SIG-M5 treated with dmso at 0.1 percent for 504 hours (cell line): Measurements from ENCODE around the gene POP7.

Experiments used
- DNase-seq: peaks from one replicate; lab custom pipeline; 2025; ENCODE audit not compliant: unreplicated experiment; lab: John Stamatoyannopoulos, UW

Gene POP7

DNA sequence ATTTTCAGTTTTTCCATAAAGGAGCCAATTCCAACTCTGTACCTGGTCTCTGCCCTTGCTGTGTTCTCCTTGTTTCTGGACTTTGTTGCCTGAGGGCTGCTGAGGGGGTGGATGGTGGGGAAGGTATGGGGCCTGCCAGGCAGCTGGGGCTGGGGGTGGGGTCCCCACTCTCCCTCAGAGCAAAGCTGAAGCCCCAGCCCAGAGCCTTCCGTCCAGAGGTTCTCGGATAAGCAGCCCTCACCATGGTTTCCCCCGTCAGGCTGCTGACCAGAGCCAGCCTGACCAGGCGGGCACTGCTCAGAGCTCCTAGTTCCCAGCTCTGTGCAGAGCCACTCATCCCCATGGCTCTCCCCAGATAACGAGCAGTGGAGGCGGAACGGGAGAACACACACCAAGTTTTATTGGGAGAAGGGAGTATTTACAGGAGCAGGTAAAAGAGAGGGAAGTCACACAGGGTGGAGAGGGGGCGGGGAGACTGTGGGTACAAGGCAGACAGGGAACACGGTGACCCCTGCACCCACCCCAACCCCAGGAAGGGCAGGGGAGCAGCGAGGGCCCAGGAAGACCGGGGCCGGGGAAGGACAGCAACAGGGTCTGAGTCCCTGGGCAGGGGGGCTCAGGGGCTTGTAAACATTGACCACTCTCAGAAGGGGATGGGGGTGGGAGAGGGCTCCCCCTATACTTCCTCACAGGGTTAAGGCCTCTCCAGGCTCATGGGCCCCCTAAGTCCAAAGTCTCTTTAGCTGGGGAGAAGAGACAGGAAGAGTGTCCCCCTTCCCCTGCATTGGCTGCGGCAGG lies 26.6 kb upstream of the POP7 start:
- no peak for DNase-seq

DNA sequence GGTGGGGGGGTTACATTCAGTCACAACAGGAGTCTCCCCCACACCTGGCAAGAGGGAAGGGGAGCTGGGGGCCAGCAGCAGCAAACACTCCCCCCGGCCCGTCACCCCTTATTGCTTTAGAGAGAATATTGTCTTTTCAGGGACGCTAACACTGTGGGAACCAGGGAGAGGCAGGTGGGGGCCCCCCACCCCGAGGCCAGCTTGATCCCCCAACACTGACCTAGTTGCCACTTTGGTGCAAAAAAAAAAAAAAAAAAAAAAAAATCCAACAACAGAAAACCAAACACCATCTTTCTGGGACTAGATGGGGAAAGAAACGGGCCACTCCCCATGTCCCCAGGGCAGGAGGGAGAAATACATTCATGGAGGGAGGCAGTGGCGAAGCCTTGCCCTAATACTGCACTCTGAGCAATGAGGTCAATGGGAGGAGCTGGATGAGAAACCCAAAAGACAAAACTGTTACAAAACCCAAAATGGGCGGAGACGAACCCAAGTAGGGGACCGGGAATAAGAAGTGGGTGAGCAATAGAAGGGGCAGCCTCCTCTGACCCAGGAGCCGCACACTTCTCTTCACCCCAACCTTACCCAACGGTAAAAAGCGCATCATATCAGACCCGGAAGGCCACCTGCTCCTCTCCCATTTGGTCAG lies 25.9 kb upstream of the POP7 start:
- peak; percentile 55 for DNase-seq

DNA sequence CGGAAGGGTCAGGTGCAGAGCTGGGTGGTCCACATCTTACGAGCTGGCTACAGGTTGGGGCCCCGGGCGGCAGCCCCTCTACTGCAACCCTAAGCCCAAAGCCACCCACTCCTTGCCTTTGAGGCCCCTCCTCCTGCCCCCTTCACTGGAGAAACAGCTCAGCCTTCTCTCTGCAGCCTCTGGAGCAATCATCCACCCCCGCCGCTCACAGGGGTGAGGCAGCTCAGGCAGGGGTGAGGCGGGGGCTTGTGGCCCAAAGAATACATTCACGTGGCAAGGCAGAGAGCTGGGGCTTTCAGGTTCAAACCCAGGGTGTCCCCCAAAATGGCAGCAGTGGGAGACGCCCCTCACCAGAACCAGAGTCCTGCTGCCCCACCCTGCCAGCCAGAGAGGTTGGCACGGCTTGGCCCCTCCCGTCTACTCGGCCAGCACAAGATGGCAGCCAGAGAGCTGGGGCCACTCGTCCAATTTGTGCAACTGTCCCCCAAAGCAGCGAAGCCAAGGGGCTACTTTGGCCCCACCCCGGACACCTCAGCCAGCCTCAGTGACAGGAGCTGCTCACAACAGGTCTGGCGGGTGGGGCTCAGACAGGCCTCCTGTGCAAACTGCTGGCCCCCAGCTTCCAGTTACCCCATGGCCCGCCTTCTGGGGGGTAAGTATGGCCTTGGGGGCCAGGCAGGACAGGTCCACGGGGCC lies 25.2 kb upstream of the POP7 start:
- DNase-seq, result no peak

DNA sequence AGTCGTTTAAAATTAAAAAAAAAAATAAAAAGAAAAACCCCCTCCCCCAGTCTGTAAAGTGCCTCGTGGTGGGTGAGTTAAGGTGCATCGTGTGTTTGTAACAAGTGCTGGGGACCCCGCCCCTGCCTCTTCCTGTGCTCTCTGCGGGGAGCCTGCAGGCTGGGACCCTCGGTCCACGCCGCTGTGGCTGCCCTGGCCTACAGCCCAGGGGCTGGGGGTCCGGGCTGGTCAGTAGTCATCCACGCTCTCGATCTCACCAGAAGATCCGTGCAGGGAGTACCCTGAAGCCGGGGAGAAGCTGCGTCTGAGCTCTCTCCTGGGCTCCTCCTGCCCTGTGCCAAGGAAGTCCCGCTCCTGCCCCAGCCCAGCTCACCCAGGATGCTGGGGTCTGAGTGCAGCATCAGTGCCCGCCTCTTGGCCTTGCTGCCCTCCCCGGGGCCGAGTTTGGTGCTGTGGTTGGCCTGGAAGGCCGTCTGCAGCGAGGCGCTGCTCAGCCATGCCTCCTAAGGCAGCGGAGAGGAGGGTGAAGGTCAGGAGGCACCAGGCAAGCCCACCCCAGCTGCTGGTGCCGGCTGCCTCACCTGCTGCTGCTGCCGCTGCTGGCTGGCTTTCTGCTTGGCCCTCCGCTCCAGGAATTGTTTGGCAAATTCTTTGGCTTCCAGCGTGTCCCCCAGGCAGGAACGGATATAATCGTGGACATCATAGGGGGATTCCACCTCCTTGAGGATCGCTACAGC lies 24.3 kb upstream of the POP7 start:
- no peak for DNase-seq

DNA sequence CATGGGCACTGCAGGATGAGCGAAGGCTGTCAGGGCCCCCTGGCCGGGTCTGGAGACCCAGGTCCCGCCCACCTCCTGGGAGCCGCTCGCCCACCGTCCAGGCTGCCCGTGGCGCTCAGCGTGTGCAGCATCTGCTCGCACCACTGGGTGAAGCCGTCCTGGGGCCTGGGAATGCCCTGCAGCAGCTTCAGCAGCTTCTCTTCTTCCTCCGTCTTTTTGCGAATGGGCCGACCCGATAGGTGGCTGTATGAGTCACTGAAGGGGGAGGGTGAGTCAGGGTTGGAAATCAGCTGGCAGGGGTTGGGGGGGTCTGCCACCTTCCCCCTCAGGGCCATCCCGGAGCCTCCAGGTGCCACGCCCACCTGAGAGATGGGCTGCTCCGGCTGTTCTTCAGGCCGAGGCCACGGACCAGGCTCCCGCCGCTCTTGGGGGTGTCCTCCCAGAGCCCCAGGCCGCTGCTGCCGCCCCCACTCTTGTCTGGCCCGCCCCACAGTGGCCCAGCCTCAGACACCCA lies 23.6 kb upstream of the POP7 start:
- no peak for DNase-seq

DNA sequence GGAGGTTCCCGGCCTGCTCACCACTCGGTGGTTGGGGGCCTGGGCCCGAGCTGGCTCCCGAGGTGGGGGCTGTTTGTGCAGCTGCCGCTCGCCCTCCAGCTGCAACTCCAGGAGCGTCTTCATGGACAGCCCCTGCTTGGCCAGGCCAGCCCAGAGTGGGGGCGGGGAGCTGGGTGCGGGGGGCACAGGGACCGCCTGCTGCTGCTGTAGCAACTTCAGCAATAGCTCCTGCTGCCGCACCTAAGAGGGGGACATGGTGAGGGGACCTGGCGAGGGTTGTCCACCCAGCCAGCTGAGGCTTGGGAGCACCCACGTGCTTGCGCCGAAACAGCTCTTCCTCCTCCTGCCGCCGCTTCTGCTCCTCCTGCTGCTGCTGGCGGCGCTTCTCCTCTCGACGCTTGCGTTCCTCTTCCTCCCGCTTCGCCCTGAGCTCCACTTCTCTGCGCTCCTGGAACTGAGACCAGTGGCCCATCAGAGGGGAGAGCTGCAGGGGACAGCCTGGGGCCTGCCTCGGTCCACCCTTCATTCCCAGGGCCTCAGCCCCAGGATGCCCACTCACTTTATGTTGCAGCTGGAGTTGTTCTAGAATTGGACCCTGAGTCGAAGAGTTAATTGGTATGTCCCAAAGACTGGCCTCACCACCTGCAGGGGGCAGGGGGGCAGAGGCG lies 22.8 kb upstream of the POP7 start:
- DNase-seq, result no peak

DNA sequence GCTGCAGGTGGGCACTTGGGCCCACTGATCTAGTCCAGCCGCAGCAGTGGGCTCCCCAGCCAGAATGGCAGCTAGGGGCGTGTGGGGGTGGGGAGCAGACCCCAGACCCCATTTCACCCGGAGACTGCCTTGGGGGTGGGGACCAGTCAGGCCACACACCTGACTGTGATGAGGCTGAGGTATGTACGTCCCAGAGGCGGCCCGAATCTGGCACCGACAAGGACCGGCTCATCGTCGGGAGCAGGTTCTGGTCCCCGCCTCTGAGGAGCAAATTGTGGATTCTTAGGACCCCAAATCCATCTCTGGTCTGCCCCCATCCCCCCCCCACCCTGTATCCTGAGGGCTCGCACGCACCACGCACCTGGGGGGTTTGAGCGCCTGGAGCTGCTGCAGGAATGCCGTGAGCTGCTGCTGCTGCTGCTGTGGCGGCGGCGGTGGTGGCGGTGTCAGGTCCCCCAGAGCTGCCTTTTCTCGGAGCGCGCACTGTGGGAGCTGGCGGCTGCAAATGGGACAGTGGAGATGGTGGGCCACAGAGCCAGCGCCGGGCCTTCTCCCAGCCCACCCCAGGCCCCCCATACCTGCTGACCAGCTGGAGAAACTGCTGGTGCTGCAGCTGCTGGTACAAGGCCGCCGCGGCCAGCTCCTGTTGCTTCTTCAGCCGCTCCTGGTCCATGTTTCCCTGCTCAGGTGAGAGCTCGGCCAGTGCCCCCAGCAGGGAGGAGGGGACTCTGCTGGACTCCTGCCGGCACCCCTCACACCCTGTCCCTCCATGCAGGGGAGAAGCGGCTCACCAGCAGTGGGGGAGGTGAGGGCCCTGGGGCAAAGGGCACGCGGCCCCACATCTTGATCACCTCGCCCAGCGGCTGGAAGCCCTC lies 22.0 kb upstream of the POP7 start:
- no peak for DNase-seq

DNA sequence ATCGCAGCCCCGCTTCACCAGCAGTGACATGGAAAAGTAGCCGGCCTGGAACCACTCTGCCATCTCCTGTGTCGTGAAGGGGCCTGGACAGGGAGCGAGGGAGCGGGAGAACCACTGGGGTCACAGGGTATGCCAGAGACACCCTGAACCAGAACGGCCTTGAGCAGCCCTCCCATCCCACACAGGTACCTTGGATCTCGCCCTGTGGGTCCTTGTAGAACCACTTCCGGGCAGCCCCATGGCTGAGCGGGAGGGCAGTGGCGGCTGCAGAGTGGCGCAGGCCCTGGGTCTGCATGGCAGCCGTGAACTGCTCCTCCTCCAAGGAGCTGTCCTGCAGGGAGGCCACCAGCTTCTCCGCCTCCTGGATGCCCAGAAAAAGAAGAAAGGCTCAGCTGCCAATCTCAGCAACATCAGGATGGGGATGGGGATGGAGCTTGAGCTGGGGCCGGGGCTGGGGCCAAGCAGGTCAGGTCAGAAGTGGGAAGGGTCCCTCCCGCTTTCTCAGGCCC lies 21.3 kb upstream of the POP7 start:
- no peak for DNase-seq

DNA sequence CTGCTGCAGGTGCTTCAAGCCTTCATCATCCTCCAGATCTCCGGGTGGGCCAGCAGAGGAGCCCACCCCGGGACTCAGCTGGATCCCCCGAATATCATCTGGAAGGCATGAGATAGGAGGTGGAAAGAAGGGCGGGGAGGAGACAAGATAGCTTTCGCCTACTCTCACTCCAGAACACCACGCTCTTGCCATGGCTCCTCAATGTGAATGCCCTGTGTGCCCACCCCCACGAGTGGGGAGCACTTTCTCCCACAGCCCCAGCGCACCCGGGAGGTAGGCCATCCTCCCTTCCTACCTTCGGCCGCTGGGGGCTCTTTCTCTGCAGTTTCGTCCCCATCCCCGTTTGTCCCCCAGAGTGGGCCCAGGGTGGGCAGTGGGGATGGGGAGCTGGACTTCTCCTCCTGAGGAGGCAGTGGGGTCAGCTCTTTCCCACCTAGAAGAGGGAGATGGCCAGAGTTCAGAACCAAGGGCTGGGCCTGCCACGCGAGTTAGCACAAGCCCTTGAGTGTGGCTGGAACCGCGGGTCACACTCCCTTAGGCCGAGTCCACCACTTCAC lies 20.8 kb upstream of the POP7 start:
- DNase-seq, result no peak

DNA sequence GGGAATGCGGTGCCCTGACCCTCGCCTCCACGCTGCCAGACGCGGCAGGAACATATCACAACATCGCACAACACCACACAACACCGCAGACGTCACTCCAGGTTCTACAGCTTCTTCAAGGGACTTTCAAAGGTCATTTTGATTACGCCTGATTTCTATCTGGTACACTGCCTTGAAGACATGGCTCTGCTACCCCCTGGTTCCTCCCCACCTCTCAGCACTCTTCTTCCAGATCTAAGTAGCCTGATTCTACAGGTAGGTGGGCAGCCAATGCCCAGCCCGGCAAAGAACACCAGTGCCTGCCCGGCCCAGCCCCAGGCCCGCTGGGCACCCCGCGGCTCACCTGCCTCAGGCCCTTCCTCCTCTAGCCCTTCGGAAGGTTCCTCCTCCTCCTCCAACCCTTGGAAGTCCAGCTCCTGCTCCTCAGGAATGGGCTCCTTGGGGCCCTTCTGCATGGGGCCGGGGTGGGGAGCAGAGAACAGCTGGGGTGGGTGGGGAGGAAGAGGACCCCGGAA lies 20.2 kb upstream of the POP7 start:
- no peak for DNase-seq

DNA sequence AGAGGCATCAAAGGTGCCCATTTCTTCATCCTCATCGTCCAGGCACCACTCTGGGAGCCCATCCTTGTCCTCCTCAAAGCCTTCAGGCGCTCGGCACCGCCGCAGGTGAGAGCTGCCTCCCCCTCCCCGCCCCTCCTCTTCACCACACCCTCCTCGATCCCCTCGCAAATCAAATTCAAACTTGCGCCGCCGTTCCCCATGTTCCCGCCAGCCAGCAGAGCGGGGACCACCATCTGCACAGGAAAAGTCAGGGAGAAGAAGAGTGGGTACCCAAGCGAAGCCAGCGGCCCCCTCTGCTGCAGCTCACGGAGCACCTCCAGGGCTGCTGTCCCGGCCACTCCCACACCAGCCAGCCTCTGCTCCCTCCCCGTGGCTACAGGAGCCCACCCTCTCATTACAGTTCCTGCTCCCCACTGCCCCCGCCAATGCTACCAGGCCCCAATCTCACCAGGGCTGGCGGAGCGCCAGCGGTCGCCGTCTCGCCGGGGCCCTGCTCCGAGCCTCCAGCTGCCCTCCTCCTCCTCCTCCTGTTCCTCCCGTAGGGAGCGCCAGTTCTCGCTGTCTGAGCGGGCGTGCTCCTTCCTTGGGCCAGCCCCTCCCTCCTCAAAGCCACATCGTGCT lies 19.6 kb upstream of the POP7 start:
- no peak for DNase-seq

DNA sequence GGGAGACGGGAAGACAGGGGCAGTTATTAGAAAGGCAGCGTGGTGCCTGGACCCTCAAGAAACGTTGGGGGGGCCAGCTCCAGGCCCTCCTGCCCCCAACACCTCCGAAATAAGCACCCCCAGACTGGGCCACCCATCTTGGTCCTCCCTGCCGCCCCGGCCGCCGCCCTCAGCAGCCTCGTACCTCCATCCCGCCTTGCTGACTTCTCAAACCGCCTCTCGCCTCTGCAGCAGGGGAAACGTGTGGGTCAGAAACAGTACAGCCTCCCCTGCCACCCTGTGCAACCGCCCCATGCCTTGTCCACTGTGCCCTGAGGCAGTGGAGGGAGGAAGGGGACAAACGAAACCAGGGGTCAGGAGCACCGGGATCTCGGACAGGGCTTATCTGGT lies 19.1 kb upstream of the POP7 start:
- DNase-seq, result no peak

DNA sequence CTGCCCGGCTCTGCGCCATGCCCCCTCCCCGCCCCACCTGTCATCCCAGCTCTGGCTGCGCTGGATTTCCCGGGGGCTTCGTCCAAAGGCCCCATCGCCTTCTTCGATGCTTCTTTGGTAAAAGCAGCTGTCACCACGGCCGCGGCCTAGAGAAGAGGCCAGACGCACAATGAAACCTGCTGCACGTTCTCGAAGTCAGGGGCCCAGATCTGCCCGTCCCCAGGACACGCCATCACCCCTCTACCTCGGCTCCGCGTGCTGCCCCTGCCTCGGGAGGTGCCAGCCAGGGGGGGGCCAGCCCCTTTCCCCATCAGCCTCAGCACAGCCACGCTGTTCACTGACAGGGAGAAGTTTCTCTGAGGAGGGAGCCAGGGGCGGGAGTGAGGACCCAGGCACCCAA lies 18.7 kb upstream of the POP7 start:
- no peak for DNase-seq

DNA sequence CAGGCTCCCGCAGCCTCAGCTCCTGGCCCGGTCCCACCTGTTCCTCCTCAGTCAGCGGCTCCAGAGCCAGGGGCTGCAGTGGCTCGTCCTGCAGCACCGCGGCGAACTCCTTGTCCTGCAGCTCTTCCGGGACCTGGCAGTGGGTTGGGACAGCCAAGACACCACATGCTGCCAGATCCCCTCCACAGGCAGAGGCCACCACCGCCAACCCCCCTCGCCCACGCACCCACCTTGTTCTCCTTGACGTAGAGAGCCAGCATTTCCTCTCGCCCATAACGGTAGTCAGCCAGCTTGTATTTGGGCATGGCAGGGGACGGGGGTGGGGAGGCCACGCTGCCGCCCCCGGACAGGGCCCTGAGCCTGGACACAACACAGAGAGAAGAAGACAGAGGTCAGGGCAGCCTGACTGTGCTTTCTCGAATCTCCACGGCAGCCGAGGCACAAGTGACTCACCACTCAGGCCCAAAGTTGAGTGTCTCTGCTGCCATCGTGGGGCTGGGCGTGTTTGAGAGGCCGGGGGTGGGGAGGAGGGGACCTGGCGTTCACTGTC lies 18.1 kb upstream of the POP7 start:
- no peak for DNase-seq

DNA sequence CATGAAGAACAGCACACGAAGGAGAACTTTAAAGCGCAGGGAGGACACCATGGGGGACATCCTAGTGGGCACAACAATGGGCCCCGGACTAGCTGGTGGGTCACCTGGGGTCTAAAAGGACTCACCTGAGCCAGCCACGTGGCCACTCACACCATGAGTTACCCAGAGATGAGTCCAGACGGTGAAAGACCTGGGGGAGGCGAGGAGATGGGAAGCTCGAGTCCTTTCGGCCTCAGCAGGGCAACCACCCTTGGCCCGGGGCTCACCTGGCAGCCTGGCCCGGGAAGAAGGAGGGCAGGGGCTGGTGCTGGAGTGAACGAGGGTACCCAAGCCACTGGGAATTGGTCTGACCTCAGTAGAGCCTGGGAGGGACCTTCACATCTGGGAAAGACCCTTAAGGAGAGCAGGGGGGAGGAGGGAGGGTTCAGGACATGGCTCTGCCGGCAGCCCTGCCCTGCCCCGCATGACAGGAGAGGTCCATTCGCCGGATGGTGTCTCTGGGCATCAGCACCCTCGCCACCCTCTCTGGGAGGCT lies 17.5 kb upstream of the POP7 start:
- DNase-seq, result no peak

DNA sequence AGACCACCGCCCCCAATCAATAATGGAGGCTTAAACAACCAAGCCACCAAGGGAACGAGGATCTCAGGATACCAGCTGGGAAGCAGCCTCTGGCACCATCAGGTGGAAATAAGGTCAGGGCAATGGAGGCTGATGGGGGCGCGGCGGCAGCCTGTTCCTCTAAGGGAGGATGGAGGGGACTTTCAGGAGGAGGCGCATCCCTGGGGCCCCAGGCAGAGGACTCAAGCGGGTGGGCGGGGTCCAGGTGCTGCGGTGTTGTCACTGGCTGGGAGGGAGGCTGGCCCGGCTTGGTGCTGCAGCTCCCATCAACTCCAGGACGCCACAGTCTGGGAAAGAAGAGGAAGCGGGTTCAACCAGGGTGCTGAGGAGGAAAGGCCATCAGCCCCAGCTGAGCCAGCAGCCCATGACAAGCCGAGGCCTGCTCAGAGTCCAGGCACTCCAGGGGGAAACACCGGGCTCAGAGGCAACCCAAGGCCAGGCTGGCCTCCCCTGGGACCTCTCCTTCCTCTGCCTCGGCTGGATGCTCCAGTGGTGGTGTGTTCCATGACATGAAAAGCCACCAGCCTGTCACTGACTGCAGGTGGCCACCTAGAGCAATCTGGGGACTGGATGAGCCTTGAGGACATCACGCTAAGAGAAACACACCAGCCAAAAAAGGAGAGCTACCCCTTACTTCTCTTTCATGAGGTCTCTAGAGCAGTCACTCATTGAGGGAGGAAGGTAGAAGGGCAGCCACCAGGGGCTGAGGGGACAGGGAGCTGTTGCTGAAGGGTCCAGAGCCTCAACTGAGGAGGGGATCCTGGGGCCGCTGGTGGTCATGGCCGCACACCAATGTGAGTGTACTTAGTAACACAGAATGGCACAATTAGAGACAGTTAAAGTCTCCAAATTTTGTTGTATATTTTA lies 16.4 kb upstream of the POP7 start:
- DNase-seq, result no peak
